RWPE1 (cell line): Measurements from ENCODE around the gene UBL7.

Source experiments
- CTCF ChIA-PET: fragments of 350-600 bp; sonication (Branson Sonifier 250); formaldehyde crosslinking; extraction: SDS; loops from one replicate; lab custom pipeline; 2021; lab: Yijun Ruan, JAX
- POLR2A ChIA-PET: fragments of 400-600 bp; formaldehyde crosslinking; extraction: SDS; loops from one replicate; lab custom pipeline; 2020; ENCODE audit warnings: antibody characterized with exemption; ENCODE audit not compliant: low non-redundant PET; lab: Yijun Ruan, JAX
- DNase-seq: peaks from one replicate; pipeline ENCODE4 v3.0.0; 2012; ENCODE audit warnings: low spot score
- H3K27ac ChIP-seq: fragments of 450-650 bp; 2 replicates; pipeline ENCODE4 v1.5.1; 2017
- CTCF ChIP-seq: fragments of 450-650 bp; conservative IDR thresholded peaks from 2 replicates; pipeline ENCODE4 v1.5.1; 2017; ENCODE audit warnings: low read depth, mild to moderate bottlenecking

The UBL7 gene

GRCh38 chr15:74425630-74426029 is 35.3 kb downstream of the UBL7 start:
- ChIA-PET CTCF (interaction anchor here (2.5 kb wide), 1 partner anchor 52 kb away, joined by 9 read pairs; no protein-coding TSS in a partner anchor), POLR2A (no interaction called here)
- no peak for TF ChIP-seq CTCF
- DNase-seq: no peak
- H3K27ac ChIP-seq: no peak overlapping the region

GRCh38 chr15:74424901-74425528 is 35.9 kb downstream of the UBL7 start:
- no peak for DNase-seq
- ChIA-PET POLR2A (interaction anchor here (0.6 kb wide), 1 partner anchor 1294 kb away, joined by 3 read pairs; no protein-coding TSS in a partner anchor), CTCF (interaction anchor here (2.5 kb wide), 1 partner anchor 51 kb away, joined by 9 read pairs; no protein-coding TSS in a partner anchor)

GRCh38 chr15:74423431-74424257 is 37.3 kb downstream of the UBL7 start:
- DNase-seq: peak; percentile 77
- ChIA-PET POLR2A (no interaction called here), CTCF (interaction anchor here (1.8 to 2.5 kb wide), 2 partner anchors 41 to 50 kb away, joined by 6 to 9 read pairs; no protein-coding TSS in a partner anchor)
- no peak for TF ChIP-seq CTCF
- peak overlapping the region; percentile 84 for H3K27ac ChIP-seq

More at GRCh38 chr15:74424901-74425528, 35.9 kb downstream of the UBL7 start:
- H3K27ac ChIP-seq: peak overlapping the region; percentile 84; the same call in 1 of the 2 replicates
- TF ChIP-seq CTCF: no peak

- peak overlapping the region; percentile 84 for H3K27ac ChIP-seq
- DNase-seq: peak; percentile 92
- ChIA-PET POLR2A (no interaction called here), CTCF (interaction anchor here (1.8 kb wide), 1 partner anchor 41 kb away, joined by 6 read pairs; no protein-coding TSS in a partner anchor)
- no peak for TF ChIP-seq CTCF
Observed at GRCh38 chr15:74422652-74423430, 38.1 kb downstream of the UBL7 start.

GRCh38 chr15:74422265-74422651 is 38.7 kb downstream of the UBL7 start:
- TF ChIP-seq CTCF: no peak

More at GRCh38 chr15:74422265-74422651, 38.7 kb downstream of the UBL7 start:
- peak overlapping the region; percentile 84 for H3K27ac ChIP-seq
- ChIA-PET CTCF (no interaction called here), POLR2A (no interaction called here)
- DNase-seq: no peak
